Measurements from ENCODE around the gene RFX4.
A peak's percentile ranks its signal among the peaks of the same experiment; 100 is the strongest.

The RFX4 gene

GRCh38 chr12:106774808-106775524 is 192.2 kb downstream of the RFX4 start:
- TF ChIP-seq Cebpa-rat (IDR thresholded peaks at IDR 0.05), result no peak
- Histone ChIP-seq H3K27ac (peak overlapping the region; percentile 76 to 96 (median 86)), H3K4me3 (peak overlapping the region; percentile 81 to 97 (median 92))

GRCh38 chr12:106776897-106777296 is 194.1 kb downstream of the RFX4 start:
- H3K4me2 ChIP-seq, result peak overlapping the region in 2 of 11 experiments; percentile 3 to 31; a peak in 3 of 22 replicates
- no peaks in the 10 kb centered on the region for H3K27me3 ChIP-seq
- TF ChIP-seq Cebpa-rat (IDR thresholded peaks at IDR 0.05), result no peak
- no peak overlapping the region for H3K9ac ChIP-seq
- H3K36me3 ChIP-seq, result peaks cover 0 to 34% (median 19%) of the 10 kb centered on the region in 11 experiments; a peak in 18 of 22 replicates
- no peak overlapping the region for H3K27ac ChIP-seq
- peaks cover 0 to 10% (median 5%) of the 10 kb centered on the region in 11 experiments; a peak in 4 of 22 replicates for H3K9me3 ChIP-seq (replicated peaks in 1 of 11)
- H3K4me3 ChIP-seq, result no peak overlapping the region
- peaks cover 0 to 22% (median 0%) of the 10 kb centered on the region in 11 experiments; a peak in 6 of 22 replicates for H4K20me1 ChIP-seq
- peaks cover 9 to 25% (median 13%) of the 10 kb centered on the region in 10 experiments for H3K4me1 ChIP-seq

More at GRCh38 chr12:106774808-106775524, 192.2 kb downstream of the RFX4 start:
- Histone ChIP-seq H3K9ac (peak overlapping the region; percentile 75 to 89 (median 86)), H3K27me3 (no peaks in the 10 kb centered on the region), H3K36me3 (peaks cover 0 to 30% (median 19%) of the 10 kb centered on the region in 11 experiments; a peak in 18 of 22 replicates), H3K4me2 (peak overlapping the region; percentile 90 to 98 (median 93)), H3K9me3 (replicated peaks in 1 of 11) (peaks cover 0 to 10% (median 5%) of the 10 kb centered on the region in 11 experiments; a peak in 4 of 22 replicates), H3K4me1 (peaks cover 9 to 25% (median 13%) of the 10 kb centered on the region in 10 experiments), H4K20me1 (peaks cover 0 to 9% (median 0%) of the 10 kb centered on the region in 11 experiments; a peak in 6 of 22 replicates)

GRCh38 chr12:106780010-106780631 is 197.3 kb downstream of the RFX4 start:
- Histone ChIP-seq H3K9ac (no peak overlapping the region), H3K36me3 (peaks cover 22 to 57% (median 36%) of the 10 kb centered on the region in 11 experiments), H3K9me3 (replicated peaks in 1 of 11) (peaks cover 0 to 10% (median 5%) of the 10 kb centered on the region in 11 experiments; a peak in 5 of 22 replicates), H3K27ac (no peak overlapping the region), H3K4me3 (no peak overlapping the region), H4K20me1 (peaks cover 0 to 24% (median 8%) of the 10 kb centered on the region in 11 experiments; a peak in 10 of 22 replicates), H3K27me3 (no peaks in the 10 kb centered on the region), H3K4me2 (no peak overlapping the region), H3K4me1 (peaks cover 8 to 18% (median 10%) of the 10 kb centered on the region in 10 experiments; a peak in 19 of 20 replicates)
- TF ChIP-seq Cebpa-rat (IDR thresholded peaks at IDR 0.05), result no peak

- peaks cover 0 to 30% (median 15%) of the 10 kb centered on the region in 11 experiments; a peak in 19 of 22 replicates for H3K9me3 ChIP-seq (replicated peaks in 1 of 11)
- H3K9ac ChIP-seq, result no peak overlapping the region
- no peaks in the 10 kb centered on the region for H3K4me1 ChIP-seq
- no peak overlapping the region for H3K27ac ChIP-seq
- H3K27me3 ChIP-seq, result no peaks in the 10 kb centered on the region
- TF ChIP-seq Cebpa-rat (IDR thresholded peaks at IDR 0.05), result no peak
- H4K20me1 ChIP-seq, result peaks cover 0 to 18% (median 8%) of the 10 kb centered on the region in 11 experiments; a peak in 10 of 22 replicates
- no peak overlapping the region for H3K4me2 ChIP-seq
- H3K4me3 ChIP-seq, result no peak overlapping the region
- peaks cover 46 to 71% (median 57%) of the 10 kb centered on the region in 11 experiments for H3K36me3 ChIP-seq
Observed at GRCh38 chr12:106782619-106783018, 199.8 kb downstream of the RFX4 start.

GRCh38 chr12:106783515-106783914 is 200.7 kb downstream of the RFX4 start:
- Histone ChIP-seq H3K9ac (no peak overlapping the region), H3K4me2 (no peak overlapping the region), H3K4me3 (no peak overlapping the region), H3K27me3 (no peaks in the 10 kb centered on the region), H3K36me3 (peaks cover 54 to 75% (median 63%) of the 10 kb centered on the region in 11 experiments), H3K4me1 (no peaks in the 10 kb centered on the region), H3K27ac (no peak overlapping the region), H4K20me1 (peaks cover 0 to 18% (median 8%) of the 10 kb centered on the region in 11 experiments; a peak in 10 of 22 replicates), H3K9me3 (replicated peaks in 1 of 11) (peaks cover 0 to 33% (median 22%) of the 10 kb centered on the region in 11 experiments; a peak in 19 of 22 replicates)
- TF ChIP-seq Cebpa-rat (IDR thresholded peaks at IDR 0.05), result no peak

- no peak for TF ChIP-seq Cebpa-rat (IDR thresholded peaks at IDR 0.05)
- Histone ChIP-seq H3K27ac (no peak overlapping the region), H3K4me1 (no peaks in the 10 kb centered on the region), H3K4me3 (no peak overlapping the region), H3K36me3 (peaks cover 61 to 93% (median 72%) of the 10 kb centered on the region in 11 experiments), H3K27me3 (no peaks in the 10 kb centered on the region), H3K9ac (no peak overlapping the region), H4K20me1 (no peaks in the 10 kb centered on the region), H3K9me3 (replicated peaks in 1 of 11) (peaks cover 0 to 34% (median 22%) of the 10 kb centered on the region in 11 experiments; a peak in 19 of 22 replicates), H3K4me2 (no peak overlapping the region)
Observed at GRCh38 chr12:106790020-106790419, 207.2 kb downstream of the RFX4 start.

GRCh38 chr12:106791531-106791930 is 208.7 kb downstream of the RFX4 start:
- no peaks in the 10 kb centered on the region for H4K20me1 ChIP-seq
- H3K27ac ChIP-seq, result no peak overlapping the region
- H3K36me3 ChIP-seq, result peaks cover 49 to 91% (median 61%) of the 10 kb centered on the region in 11 experiments
- no peaks in the 10 kb centered on the region for H3K4me1 ChIP-seq
- no peak overlapping the region for H3K9ac ChIP-seq
- H3K27me3 ChIP-seq, result no peaks in the 10 kb centered on the region
- TF ChIP-seq Cebpa-rat (IDR thresholded peaks at IDR 0.05), result no peak
- peaks cover 0 to 26% (median 18%) of the 10 kb centered on the region in 11 experiments; a peak in 19 of 22 replicates for H3K9me3 ChIP-seq (replicated peaks in 1 of 11)
- no peak overlapping the region for H3K4me2 ChIP-seq
- H3K4me3 ChIP-seq, result no peak overlapping the region

- peaks cover 0 to 2% (median 0%) of the 10 kb centered on the region in 11 experiments; a peak in 1 of 22 replicates for H3K9me3 ChIP-seq (replicated peaks in 1 of 11)
- no peaks in the 10 kb centered on the region for H3K27me3 ChIP-seq
- no peak overlapping the region for H3K4me3 ChIP-seq
- peaks cover 22 to 81% (median 33%) of the 10 kb centered on the region in 11 experiments for H3K36me3 ChIP-seq
- no peaks in the 10 kb centered on the region for H3K4me1 ChIP-seq
- no peak overlapping the region for H3K27ac ChIP-seq
- H4K20me1 ChIP-seq, result no peaks in the 10 kb centered on the region
- no peak for TF ChIP-seq Cebpa-rat (IDR thresholded peaks at IDR 0.05)
- no peak overlapping the region for H3K9ac ChIP-seq
- no peak overlapping the region for H3K4me2 ChIP-seq
Observed at GRCh38 chr12:106794369-106794768, 211.6 kb downstream of the RFX4 start.

- no peak overlapping the region for H3K9ac ChIP-seq
- H3K4me2 ChIP-seq, result no peak overlapping the region
- peaks cover 17 to 44% (median 29%) of the 10 kb centered on the region in 11 experiments for H3K36me3 ChIP-seq
- no peak overlapping the region for H3K27ac ChIP-seq
- no peaks in the 10 kb centered on the region for H3K9me3 ChIP-seq (replicated peaks in 1 of 11)
- H4K20me1 ChIP-seq, result no peaks in the 10 kb centered on the region
- H3K27me3 ChIP-seq, result no peaks in the 10 kb centered on the region
- no peaks in the 10 kb centered on the region for H3K4me1 ChIP-seq
- H3K4me3 ChIP-seq, result no peak overlapping the region
- no peak for TF ChIP-seq Cebpa-rat (IDR thresholded peaks at IDR 0.05)
Observed at GRCh38 chr12:106801167-106801708, 218.4 kb downstream of the RFX4 start.
